Measurements from ENCODE around the gene MCRIP2. TPM values are rescaled to one million over a fixed set of nuclear protein-coding genes. Genes with fewer than 3 reads are reported as not detected.
A peak's percentile ranks its signal among the peaks of the same experiment; 100 is the strongest.

MCRIP2 gene
- total and polyA plus RNA-seq, 7 donors: 52.1 to 132 (median 63.4) TPM

DNA sequence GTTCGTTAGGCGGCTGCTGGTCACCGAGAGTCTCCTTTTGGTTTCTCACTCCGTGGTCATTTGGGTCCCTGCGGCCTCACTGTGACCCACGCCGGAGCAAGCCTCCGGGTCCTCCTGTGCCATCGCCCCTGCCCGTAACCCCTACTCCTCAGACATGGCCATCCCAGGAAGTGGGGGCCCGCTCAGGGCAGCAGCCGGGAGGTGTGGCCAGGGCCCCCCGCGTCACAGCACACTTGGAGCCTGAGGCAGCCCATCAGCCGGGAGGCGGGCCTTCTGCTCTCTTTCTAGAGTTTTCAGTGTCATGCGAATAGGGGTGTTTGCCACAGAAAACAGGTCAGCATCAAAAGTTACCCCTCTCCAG, 18.7 kb upstream of the MCRIP2 start:
- WGBS, 2 donors: 92 to 96% methylated on average over 17 of the region's 17 CpGs

DNA sequence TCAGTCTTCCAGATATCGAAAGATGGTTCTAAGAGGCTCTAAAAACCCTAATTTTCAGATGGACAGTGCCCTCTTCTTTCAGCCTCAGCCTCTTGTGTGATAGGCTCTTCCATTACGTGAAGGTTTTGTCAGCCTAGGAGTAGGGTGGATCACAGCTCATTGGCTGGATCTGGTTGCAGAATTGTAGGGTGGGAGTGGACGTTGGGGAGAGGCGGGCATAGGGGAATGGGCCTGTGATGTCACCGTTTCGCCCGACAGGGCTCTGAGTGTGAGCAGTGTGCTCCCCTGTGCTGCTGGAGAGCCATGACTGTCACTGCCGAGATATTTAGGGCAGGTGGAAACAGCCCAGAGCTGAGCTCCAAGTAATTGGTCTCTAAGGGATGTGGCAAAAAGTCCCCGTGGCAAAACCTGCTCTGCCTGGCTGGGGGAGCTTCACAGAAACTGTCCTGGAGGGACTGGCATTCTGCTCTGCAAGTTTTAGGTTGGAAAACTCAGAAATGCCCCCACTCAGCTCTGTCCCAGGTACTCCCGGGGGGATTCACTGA, 17.0 kb upstream of the MCRIP2 start:
- Histone ChIP-seq H3K36me3 (peaks cover 0 to 20% (median 10%) of the 10 kb centered on the region in 4 donors), H3K27me3 (no peaks in the 10 kb centered on the region), H3K4me3 (no peak overlapping the region), H3K27ac (no peak overlapping the region), H3K9me3 (no peaks in the 10 kb centered on the region), H3K4me1 (peaks cover 0 to 35% (median 22%) of the 10 kb centered on the region in 4 donors)
- no peak for DNase-seq
- TF ChIP-seq POLR2AphosphoS5 (IDR thresholded peaks at IDR 0.05) (no peak), EP300 (IDR thresholded peaks at IDR 0.05) (no peak), CTCF (IDR thresholded peaks at IDR 0.05) (no peak), POLR2A (IDR thresholded peaks at IDR 0.05) (no peak)
- intact Hi-C loops (cut with DNase I): no loop called here
- 84 to 88% methylated on average over 10 of the region's 10 CpGs for WGBS, 2 donors

More for the DNA sequence above, 18.7 kb upstream of the MCRIP2 start:
- H3K4me1 ChIP-seq: peaks cover 0 to 30% (median 21%) of the 10 kb centered on the region in 4 donors
- no peaks in the 10 kb centered on the region for H3K9me3 ChIP-seq
- no peaks in the 10 kb centered on the region for H3K27me3 ChIP-seq
- no peak overlapping the region for H3K4me3 ChIP-seq
- peaks cover 0 to 15% (median 8%) of the 10 kb centered on the region in 4 donors for H3K36me3 ChIP-seq
- intact Hi-C loops (cut with DNase I): no loop called here
- peak overlapping the region in 3 of 4 donors; percentile 69 to 73 (median 71) for H3K27ac ChIP-seq
- no peak for TF ChIP-seq EP300 (IDR thresholded peaks at IDR 0.05)
- no peak for TF ChIP-seq POLR2AphosphoS5 (IDR thresholded peaks at IDR 0.05)
- TF ChIP-seq POLR2A (IDR thresholded peaks at IDR 0.05): no peak
- TF ChIP-seq CTCF (IDR thresholded peaks at IDR 0.05): no peak
- peak; percentile 66 for DNase-seq

DNA sequence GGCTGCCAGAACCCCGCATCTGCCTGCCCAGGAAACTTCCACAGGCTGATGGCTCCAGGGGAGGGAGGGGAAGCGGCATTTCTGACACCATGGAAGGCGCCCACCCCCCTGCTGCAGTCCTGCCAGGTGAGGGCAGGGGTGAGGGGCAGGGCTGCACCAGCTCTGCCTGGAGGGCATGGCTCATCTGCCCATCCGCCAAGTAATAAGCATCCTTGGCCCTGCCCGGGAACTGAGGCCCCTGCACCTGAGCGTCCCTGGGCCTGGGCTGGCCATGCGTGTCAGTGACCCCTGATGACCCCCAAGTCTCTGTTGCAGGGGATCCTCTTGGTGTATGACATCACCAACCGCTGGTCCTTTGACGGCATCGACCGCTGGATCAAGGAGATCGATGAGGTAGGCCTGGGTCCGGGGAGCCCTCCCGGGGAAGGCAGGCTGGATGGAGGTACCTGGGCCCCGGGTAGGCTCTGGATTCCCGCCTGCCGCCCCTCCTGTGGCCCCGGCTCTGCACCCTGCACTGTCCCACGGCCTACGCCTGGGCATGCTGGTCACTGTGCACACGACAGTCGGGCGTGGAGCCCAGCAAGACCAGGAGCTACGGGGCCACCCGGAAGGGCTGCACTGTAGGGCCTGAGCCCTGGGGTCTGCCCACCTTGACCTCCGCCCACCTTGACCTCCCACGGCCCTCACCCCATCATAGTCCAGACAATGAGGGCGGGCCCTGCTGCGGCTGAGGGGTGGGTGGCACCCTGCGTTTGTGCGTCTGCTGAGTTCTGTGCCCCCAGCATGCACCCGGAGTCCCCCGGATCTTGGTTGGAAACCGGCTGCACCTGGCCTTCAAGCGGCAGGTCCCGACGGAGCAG, 16.3 kb upstream of the MCRIP2 start:
- WGBS, 2 donors: 93 to 96% methylated on average over 37 of the region's 37 CpGs
- H3K4me3 ChIP-seq: no peak overlapping the region

More for the DNA sequence above, 16.3 kb upstream of the MCRIP2 start:
- Histone ChIP-seq H3K9me3 (no peaks in the 10 kb centered on the region), H3K27ac (peak overlapping the region in 1 of 4 donors; percentile 82), H3K4me1 (peaks cover 0 to 42% (median 30%) of the 10 kb centered on the region in 4 donors), H3K36me3 (peaks cover 0 to 20% (median 10%) of the 10 kb centered on the region in 4 donors), H3K27me3 (no peaks in the 10 kb centered on the region)
- peak; percentile 63 for DNase-seq
- intact Hi-C loops (cut with DNase I): no loop called here
- TF ChIP-seq POLR2AphosphoS5 (IDR thresholded peaks at IDR 0.05) (no peak), EP300 (IDR thresholded peaks at IDR 0.05) (no peak), CTCF (IDR thresholded peaks at IDR 0.05) (no peak), POLR2A (IDR thresholded peaks at IDR 0.05) (no peak)

All from sigmoid colon (tissue), 7 donors.